ENCODE data around the gene DNAJA4.

GRCh38 chr15:78234515-78235040 is 29.8 kb upstream of the DNAJA4 start, which contains the start of gene ACSBG1:
- no peak for TF ChIP-seq TCF4 (CRISPR knock-in tag; IDR thresholded peaks at IDR 0.05; ENCODE audit: borderline replicate concordance)
- no peak for TF ChIP-seq ARNTL (CRISPR knock-in tag; IDR thresholded peaks at IDR 0.05; ENCODE audit: borderline replicate concordance, low read depth)
- TF ChIP-seq PPARA (CRISPR knock-in tag; IDR thresholded peaks at IDR 0.05; ENCODE audit: borderline replicate concordance): no peak
